Measurements from ENCODE around the gene SLC6A15.

The SLC6A15 gene

DNA sequence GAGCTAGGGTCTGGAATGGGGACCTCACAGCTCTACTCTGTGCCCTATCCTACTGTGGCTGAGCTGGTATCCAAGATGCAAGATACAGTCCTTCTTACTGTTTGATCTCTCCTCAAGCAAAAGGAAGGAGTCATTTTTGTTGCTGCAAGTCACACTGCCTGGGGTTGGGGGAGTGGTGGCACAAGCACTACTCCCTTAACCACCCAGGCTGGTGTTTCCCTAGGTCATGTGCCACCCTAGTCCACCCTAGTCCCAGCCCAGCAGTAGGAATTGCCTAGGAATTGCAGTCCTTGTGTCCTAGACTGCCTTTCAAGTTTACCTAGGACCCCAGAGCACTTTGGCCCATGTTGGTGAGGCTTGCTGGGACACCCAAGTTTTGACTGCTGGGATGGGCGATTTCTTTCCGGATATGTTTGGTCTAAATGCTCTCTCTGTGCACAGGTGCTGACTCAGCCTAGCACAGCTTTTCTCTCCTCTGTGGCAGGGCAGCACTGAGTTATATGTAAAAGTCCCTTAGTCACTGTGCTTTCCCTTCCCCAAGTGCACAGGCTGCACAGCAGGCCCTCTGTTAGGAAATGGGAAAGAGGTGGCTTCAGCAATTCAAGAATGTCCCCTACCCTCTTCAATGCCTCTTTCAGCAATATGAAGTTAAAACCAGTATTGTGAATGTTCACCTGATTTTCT is 54.9 kb downstream of the SLC6A15 start:
- no peaks in the 10 kb centered on the region for H3K27me3 ChIP-seq (ENCODE audit: insufficient read depth, low read length)
- no peaks in the 10 kb centered on the region for H3K9me3 ChIP-seq (ENCODE audit: low read length)
- no peak overlapping the region for H2AFZ ChIP-seq (ENCODE audit: low read depth, low read length)
- no peaks in the 10 kb centered on the region for H3K4me1 ChIP-seq (ENCODE audit: insufficient read depth, low read length)
- no peak overlapping the region for H3K4me3 ChIP-seq (ENCODE audit: low read length)
- no peaks in the 10 kb centered on the region for H3K36me3 ChIP-seq (ENCODE audit: insufficient read depth, low read length)

DNA sequence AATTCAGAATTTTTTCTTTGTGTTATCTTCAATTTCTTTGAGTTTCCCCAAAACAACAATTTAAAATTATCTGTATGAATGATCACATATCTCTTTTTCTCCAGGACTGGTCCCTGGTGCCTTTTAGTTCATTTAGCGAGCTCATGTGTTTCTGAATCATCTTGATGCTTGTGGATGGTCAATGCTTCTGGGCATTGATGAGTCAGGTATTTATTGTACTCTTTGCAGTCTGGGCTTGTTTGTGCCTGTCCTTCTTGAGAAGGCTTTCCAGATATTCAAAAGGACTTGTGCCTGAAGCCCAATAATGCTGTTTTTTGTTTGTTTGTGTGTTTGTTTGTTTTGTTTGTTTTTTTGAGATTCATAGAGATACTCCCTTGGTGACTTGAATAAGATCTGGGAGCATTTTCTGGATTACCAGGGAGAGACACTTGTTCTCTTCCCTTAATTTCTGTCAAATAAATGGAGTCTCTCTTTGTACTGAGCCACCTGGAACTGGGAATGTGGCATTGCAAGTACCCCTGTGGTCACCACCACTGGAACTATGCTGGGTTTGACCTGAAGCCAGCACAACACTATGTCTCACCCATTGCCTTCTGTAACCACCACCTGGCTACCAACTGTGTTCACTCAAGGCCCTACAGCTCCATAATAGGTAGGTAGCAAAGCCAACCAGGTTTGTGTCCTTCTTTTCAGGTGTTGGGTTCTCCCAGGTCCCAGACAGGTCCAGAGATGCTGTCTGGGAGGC is 56.3 kb downstream of the SLC6A15 start:
- no peaks in the 10 kb centered on the region for H3K27me3 ChIP-seq (ENCODE audit: insufficient read depth, low read length)

DNA sequence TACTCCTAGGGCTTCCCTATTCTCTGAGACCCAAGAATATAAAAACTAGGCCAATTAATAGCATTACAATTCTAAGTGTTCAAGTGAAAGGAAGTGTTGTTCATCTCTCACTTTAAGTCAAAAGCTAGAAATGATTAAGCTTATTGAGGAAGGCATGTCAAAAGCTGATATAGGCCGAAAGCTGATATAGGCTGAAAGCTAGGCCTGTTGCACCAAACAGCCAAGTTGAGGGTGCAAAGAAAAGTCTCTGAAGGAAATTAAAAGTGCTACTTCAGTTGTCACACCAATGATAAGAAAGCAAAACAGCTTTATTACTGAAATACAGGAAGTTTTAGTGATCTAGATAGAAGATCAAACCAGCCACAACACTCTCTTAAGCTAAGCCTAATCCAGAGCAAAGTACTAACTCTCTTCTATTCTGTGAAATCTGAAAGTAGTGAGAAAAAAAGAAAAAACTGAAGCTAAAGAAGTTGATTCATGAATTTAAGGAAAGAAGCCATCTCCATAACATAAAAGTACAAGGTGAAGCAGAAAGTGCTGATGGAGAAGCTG is 68.9 kb downstream of the SLC6A15 start:
- no peak overlapping the region for H2AFZ ChIP-seq (ENCODE audit: low read depth, low read length)
- no peaks in the 10 kb centered on the region for H3K27me3 ChIP-seq (ENCODE audit: insufficient read depth, low read length)
- no peak overlapping the region for H3K4me3 ChIP-seq (ENCODE audit: low read length)

More for the DNA sequence above, 56.3 kb downstream of the SLC6A15 start:
- Histone ChIP-seq H3K36me3 (ENCODE audit: insufficient read depth, low read length) (no peaks in the 10 kb centered on the region), H3K9me3 (ENCODE audit: low read length) (no peaks in the 10 kb centered on the region), H3K4me3 (ENCODE audit: low read length) (no peak overlapping the region), H2AFZ (ENCODE audit: low read depth, low read length) (no peak overlapping the region), H3K4me1 (ENCODE audit: insufficient read depth, low read length) (no peaks in the 10 kb centered on the region)

DNA sequence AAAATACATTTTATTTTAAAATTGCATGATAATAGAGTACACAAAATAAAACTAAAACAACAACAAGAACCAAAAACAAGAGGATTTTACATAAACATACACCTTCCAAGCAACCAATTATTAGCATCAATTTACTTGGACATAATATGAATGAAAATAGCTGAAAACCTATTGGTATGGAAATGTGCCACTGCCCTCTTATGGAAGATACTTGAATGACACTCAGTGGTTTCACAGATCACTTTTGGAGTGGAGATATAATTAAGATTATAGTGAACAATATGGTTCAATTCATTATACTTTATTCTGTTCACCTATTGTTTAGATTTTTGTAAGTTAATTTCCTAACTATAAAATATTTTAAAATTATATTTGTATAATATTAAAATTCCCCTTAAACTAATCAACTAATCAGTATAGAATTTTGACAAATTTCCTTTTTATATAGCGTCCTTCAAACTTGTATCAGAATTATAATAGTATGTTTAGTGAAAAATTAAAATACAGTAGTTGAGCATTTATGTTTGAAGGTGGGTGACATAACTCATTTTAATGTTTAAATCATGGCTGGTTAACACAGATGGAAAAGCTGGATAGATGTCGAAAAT is 70.1 kb downstream of the SLC6A15 start:
- Histone ChIP-seq H3K27me3 (ENCODE audit: insufficient read depth, low read length) (no peaks in the 10 kb centered on the region), H2AFZ (ENCODE audit: low read depth, low read length) (no peak overlapping the region), H3K4me3 (ENCODE audit: low read length) (no peak overlapping the region), H3K9me3 (ENCODE audit: low read length) (no peaks in the 10 kb centered on the region), H3K4me1 (ENCODE audit: insufficient read depth, low read length) (no peaks in the 10 kb centered on the region), H3K36me3 (ENCODE audit: insufficient read depth, low read length) (no peaks in the 10 kb centered on the region)

More for the DNA sequence above, 68.9 kb downstream of the SLC6A15 start:
- no peaks in the 10 kb centered on the region for H3K9me3 ChIP-seq (ENCODE audit: low read length)
- no peaks in the 10 kb centered on the region for H3K4me1 ChIP-seq (ENCODE audit: insufficient read depth, low read length)
- no peaks in the 10 kb centered on the region for H3K36me3 ChIP-seq (ENCODE audit: insufficient read depth, low read length)

- Histone ChIP-seq H2AFZ (ENCODE audit: low read depth, low read length) (no peak overlapping the region), H3K9me3 (ENCODE audit: low read length) (no peaks in the 10 kb centered on the region), H3K4me3 (ENCODE audit: low read length) (no peak overlapping the region), H3K36me3 (ENCODE audit: insufficient read depth, low read length) (no peaks in the 10 kb centered on the region), H3K27me3 (ENCODE audit: insufficient read depth, low read length) (no peaks in the 10 kb centered on the region), H3K4me1 (ENCODE audit: insufficient read depth, low read length) (no peaks in the 10 kb centered on the region)
Observed at GRCh38 chr12:84841591-84841990, 71.0 kb downstream of the SLC6A15 start.

GRCh38 chr12:84840356-84840755 is 72.2 kb downstream of the SLC6A15 start:
- H2AFZ ChIP-seq (ENCODE audit: low read depth, low read length): no peak overlapping the region
- no peaks in the 10 kb centered on the region for H3K27me3 ChIP-seq (ENCODE audit: insufficient read depth, low read length)
- H3K36me3 ChIP-seq (ENCODE audit: insufficient read depth, low read length): no peaks in the 10 kb centered on the region
- H3K4me1 ChIP-seq (ENCODE audit: insufficient read depth, low read length): no peaks in the 10 kb centered on the region
- no peak overlapping the region for H3K4me3 ChIP-seq (ENCODE audit: low read length)
- H3K9me3 ChIP-seq (ENCODE audit: low read length): no peaks in the 10 kb centered on the region

DNA sequence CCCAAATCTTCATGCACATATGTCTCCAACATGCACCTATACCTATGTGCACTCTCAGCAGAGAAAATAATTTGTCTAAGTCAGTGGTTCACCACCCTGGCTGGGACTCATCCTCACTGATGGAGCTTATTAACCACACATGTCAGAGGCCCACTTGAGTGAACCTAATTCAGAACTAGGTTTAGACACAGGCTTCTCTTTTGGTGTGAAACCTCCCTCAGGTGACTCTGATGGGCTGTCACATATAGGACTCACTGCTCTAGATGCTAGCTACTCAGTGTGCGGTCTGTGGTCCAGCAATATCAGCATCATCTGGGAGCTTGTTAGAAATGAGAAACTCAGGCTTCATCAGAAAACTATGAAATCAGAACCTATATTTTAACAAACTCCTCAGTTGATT is 85.7 kb downstream of the SLC6A15 start:
- H3K36me3 ChIP-seq (ENCODE audit: insufficient read depth, low read length): no peaks in the 10 kb centered on the region
- H2AFZ ChIP-seq (ENCODE audit: low read depth, low read length): no peak overlapping the region
- no peaks in the 10 kb centered on the region for H3K27me3 ChIP-seq (ENCODE audit: insufficient read depth, low read length)
- no peak overlapping the region for H3K4me3 ChIP-seq (ENCODE audit: low read length)
- no peaks in the 10 kb centered on the region for H3K4me1 ChIP-seq (ENCODE audit: insufficient read depth, low read length)
- H3K9me3 ChIP-seq (ENCODE audit: low read length): no peaks in the 10 kb centered on the region

DNA sequence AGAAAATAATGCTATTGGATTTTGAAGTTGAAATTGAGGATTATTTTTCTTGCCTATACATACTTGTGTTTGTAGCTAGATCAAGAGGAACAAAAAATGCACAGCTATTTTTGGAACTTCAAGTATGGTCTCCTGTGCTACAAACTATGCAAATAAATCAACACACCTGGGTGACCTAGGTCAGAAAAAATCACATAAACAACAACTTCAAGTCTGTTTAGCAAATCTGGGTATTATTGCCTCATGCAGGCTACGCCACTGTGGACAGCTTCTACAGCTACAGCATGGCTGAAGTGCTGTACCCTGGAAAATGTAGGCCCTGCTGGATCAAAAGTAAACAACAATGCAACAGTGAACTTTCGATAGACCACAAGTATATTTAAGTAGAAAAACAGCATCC is 87.5 kb downstream of the SLC6A15 start:
- no peaks in the 10 kb centered on the region for H3K9me3 ChIP-seq (ENCODE audit: low read length)
- no peaks in the 10 kb centered on the region for H3K4me1 ChIP-seq (ENCODE audit: insufficient read depth, low read length)
- H3K27me3 ChIP-seq (ENCODE audit: insufficient read depth, low read length): no peaks in the 10 kb centered on the region
- H3K4me3 ChIP-seq (ENCODE audit: low read length): no peak overlapping the region
- H3K36me3 ChIP-seq (ENCODE audit: insufficient read depth, low read length): no peaks in the 10 kb centered on the region
- H2AFZ ChIP-seq (ENCODE audit: low read depth, low read length): no peak overlapping the region

- H2AFZ ChIP-seq (ENCODE audit: low read depth, low read length): no peak overlapping the region
- no peak overlapping the region for H3K4me3 ChIP-seq (ENCODE audit: low read length)
- H3K9me3 ChIP-seq (ENCODE audit: low read length): no peaks in the 10 kb centered on the region
- no peaks in the 10 kb centered on the region for H3K27me3 ChIP-seq (ENCODE audit: insufficient read depth, low read length)
- H3K4me1 ChIP-seq (ENCODE audit: insufficient read depth, low read length): no peaks in the 10 kb centered on the region
- H3K36me3 ChIP-seq (ENCODE audit: insufficient read depth, low read length): no peaks in the 10 kb centered on the region
Observed at GRCh38 chr12:84822525-84822924, 90.1 kb downstream of the SLC6A15 start.

DNA sequence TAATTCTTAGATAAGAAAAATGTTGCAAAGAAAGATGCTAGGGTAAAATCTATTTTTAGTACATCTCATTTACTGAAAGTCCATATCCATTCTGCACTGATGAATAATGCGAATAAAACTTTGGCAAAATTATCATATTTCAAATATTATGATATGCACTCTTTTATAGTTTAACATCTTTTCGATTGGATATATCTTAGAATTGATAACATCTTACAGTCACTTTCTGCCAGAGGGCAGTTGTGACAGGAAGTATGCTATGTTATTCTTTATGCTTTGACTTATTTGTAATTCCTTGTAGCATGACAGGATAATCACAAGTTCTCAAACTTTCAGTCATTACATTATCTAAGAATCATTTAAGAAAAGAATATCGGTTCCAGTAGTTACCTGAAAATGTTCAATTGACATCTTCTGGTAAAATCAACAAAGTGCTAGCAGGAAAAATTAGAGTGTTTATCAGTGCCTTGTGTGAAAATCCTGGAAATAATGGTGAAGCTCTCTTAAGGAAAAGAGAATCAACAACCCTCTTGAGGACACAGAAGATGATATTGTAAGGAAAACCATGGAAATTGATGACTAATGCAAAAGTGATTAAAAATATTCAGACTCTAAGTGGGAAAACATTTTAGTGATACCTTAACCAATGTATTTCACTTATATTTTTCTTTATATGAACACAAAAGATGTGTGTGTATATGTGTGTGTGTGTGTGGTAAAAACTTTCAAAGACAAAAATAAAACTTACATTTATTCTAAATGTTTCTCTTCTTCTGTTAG is 95.5 kb downstream of the SLC6A15 start:
- Histone ChIP-seq H3K4me1 (ENCODE audit: insufficient read depth, low read length) (no peaks in the 10 kb centered on the region), H3K36me3 (ENCODE audit: insufficient read depth, low read length) (no peaks in the 10 kb centered on the region), H3K9me3 (ENCODE audit: low read length) (no peaks in the 10 kb centered on the region), H3K4me3 (ENCODE audit: low read length) (no peak overlapping the region), H3K27me3 (ENCODE audit: insufficient read depth, low read length) (no peaks in the 10 kb centered on the region), H2AFZ (ENCODE audit: low read depth, low read length) (no peak overlapping the region)

- Histone ChIP-seq H2AFZ (ENCODE audit: low read depth, low read length) (no peak overlapping the region), H3K27me3 (ENCODE audit: insufficient read depth, low read length) (no peaks in the 10 kb centered on the region), H3K9me3 (ENCODE audit: low read length) (no peaks in the 10 kb centered on the region), H3K4me3 (ENCODE audit: low read length) (no peak overlapping the region), H3K36me3 (ENCODE audit: insufficient read depth, low read length) (no peaks in the 10 kb centered on the region), H3K4me1 (ENCODE audit: insufficient read depth, low read length) (no peaks in the 10 kb centered on the region)
Observed at GRCh38 chr12:84814664-84815245, 97.8 kb downstream of the SLC6A15 start.

DNA sequence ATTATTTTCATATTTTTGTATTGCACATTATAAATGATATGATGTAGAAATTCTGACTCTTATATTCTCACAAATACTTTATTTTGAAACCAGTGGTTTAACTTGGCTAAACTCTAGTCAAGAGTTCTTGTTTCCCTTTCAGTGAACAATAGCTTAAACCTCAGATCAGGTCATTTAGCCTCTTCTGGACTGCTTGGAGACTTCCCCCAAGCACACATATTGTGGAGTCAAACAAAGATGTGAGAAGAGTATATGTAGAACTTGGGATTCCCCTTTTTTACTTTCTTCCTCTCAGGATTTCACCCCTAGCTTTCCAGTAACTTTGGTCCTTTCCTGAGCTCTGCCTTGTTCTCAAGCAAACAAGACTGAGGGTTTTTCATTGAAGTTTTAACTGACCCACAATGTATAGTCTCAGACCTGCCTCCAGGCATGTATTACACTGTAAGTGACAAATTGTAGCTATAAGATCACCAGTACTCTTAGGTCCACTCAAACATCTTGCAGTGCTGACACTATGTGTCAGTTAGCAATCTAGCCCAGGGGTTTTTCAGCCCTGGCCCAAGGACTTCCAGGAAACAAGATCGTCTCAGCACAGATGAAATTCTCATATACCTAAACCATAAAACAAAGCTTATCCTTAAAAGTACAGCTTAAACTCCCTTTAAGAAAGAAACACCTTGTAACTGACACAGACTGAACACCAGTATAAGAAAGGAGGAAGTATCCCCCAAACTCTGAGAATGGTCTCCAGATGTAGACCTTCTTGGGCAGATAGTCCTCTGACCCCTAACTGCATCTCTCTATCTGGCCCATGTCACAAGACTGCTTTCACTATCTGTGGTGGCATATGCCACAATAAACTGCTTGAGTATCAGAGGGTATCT is 98.6 kb downstream of the SLC6A15 start:
- Histone ChIP-seq H2AFZ (ENCODE audit: low read depth, low read length) (no peak overlapping the region), H3K36me3 (ENCODE audit: insufficient read depth, low read length) (no peaks in the 10 kb centered on the region), H3K27me3 (ENCODE audit: insufficient read depth, low read length) (no peaks in the 10 kb centered on the region), H3K4me3 (ENCODE audit: low read length) (no peak overlapping the region), H3K9me3 (ENCODE audit: low read length) (no peaks in the 10 kb centered on the region), H3K4me1 (ENCODE audit: insufficient read depth, low read length) (no peaks in the 10 kb centered on the region)

Data from neuron (in vitro differentiated cells).